GM18867 (cell line): Measurements from ENCODE around the gene UGGT1.
"Not testable (repeated sequence)": the region's sequence is repeated elsewhere in the genome, so short reads cannot be mapped to it uniquely, and the experiment has no call there.

Experiments used
- ATAC-seq: cut with Tn5 transposase; IDR thresholded peaks from one replicate; pipeline ENCODE4 v1.9.1; 2021; ENCODE audit warnings: mild to moderate bottlenecking, moderate library complexity; ENCODE audit not compliant: unreplicated experiment

The UGGT1 gene

DNA sequence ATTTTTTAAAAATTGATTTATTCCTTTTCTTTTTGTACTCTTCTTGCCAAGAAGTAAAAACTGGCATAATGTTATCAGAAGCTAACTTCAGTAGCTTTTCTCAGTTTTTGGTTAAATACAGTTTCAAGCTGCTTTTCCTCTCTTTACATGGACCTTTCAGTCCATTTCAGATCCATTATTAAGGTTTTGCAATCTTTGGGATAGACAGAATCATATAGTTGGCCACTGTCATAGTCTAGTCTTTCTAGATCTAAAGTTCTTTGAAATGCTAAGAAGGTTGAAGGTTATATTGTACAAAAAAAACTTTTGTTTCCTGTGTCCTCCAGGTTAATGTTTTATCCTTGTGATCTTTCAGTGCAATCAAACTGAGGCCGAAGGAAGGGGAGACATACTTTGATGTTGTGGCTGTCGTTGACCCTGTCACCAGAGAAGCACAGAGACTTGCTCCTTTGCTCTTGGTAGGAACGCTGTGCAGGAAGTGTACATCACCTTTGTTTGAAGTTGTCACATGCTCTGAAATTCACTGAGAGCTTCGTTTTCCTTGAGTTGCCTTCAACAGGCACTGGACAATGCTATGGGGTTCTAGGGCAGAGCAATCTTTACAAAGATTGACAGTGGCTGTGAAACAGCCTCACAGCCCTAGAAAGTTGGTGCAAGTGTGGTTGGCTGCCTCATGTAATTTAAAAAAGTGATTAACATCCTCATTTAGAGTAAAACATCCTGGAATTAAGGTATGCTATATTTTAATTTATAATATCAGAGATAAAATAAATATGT lies 79.1 kb downstream of the UGGT1 start:
- ATAC-seq, result no peak

DNA sequence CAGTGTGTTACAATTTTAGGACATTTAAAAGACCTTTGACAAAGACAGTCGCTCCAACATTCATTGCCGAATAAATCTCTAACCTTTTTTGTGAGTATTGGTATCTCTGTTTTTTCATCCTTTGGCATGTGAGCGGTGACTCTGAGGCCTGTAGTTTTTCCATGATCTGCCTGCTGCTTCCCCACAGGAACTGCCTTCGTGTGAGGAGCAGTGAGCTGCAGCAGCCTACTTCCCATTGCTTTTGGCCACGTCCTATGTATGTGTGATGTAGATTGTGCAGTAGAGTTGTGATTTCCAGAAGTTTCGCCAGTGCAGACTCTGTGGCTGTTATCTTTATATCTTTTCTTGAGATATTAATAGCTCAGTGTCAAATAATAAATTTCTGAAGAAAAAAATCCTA lies 79.8 kb downstream of the UGGT1 start:
- ATAC-seq, result no peak

DNA sequence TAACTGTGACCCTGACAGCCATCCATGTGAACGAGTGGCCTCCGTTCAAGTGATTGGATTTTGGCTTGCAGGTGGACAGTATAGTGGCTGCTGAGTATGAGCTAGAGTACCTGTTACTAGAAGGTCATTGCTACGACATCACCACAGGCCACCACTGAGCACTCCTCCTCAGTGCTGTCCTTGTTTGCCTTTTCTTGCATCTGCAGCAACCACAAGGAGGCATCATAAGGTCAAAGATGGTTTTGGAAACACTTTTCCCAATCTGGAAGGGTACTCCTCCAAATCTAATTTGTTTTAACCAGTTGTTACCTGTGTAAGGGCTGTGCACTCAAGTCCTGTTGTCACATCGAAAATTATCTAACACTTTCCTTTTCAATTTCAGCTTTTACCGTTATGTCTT lies 81.2 kb downstream of the UGGT1 start:
- no peak for ATAC-seq

DNA sequence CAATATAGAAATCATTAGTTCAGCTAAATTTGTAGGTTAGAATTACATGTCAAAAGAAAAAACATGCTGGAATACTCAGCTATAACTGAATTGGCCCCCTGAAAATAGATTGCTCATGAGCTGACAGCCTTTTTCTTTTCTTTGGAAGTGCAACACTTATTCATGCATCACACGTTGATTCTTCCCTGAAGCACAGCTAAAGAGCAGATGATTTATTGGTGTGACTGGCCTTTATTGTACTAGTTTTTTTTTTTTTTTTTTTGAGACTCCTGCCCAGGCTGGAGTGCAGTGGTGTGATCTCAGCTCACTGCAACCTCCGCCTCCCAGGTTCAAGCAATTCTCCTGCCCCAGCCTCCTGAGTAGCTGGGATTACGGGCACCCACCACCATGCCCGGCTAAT lies 83.1 kb downstream of the UGGT1 start:
- not testable (repeated sequence) for ATAC-seq

DNA sequence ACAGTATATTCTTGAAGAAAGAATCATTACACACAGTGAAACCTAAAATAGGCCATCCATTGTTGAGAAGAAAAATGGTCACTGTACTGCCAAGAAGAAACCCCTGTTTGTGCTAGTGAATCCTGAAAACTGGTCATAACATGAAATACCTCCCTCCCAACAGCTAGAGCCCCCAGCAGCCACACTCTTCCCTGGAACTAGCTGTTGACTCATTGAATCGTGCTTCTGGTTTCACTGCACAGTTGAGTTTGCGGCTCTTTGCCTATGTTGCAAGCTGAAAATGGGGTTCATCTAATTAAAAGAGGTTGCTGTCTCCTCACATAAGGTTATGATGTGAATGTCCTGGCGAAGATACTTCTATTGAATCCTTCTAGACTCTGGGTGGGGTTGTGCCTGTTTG lies 86.3 kb downstream of the UGGT1 start:
- no peak for ATAC-seq

DNA sequence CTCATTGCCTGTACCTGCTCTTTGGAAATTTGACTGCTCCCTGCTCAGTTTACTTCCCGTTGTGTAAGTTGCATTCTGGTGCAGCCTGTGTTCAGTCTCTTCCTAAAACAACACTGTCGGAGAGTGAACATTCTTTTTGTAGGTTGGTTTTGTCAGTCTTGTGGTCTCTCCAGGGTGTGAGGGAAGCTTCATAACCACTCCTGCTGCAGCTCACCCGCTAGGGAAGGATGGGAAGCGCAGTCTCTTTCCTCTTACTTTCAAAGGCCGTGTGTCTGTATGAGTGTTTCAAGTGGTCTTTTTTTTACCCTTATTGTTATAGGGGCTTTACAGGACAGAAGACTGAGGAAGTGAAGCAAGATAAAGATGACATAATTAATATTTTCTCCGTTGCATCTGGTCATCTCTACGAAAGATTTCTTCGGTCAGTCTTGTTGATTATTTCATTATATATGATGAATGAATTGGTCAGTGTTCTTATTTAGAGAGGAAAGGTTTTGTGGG lies 87.2 kb downstream of the UGGT1 start:
- ATAC-seq, result no peak

DNA sequence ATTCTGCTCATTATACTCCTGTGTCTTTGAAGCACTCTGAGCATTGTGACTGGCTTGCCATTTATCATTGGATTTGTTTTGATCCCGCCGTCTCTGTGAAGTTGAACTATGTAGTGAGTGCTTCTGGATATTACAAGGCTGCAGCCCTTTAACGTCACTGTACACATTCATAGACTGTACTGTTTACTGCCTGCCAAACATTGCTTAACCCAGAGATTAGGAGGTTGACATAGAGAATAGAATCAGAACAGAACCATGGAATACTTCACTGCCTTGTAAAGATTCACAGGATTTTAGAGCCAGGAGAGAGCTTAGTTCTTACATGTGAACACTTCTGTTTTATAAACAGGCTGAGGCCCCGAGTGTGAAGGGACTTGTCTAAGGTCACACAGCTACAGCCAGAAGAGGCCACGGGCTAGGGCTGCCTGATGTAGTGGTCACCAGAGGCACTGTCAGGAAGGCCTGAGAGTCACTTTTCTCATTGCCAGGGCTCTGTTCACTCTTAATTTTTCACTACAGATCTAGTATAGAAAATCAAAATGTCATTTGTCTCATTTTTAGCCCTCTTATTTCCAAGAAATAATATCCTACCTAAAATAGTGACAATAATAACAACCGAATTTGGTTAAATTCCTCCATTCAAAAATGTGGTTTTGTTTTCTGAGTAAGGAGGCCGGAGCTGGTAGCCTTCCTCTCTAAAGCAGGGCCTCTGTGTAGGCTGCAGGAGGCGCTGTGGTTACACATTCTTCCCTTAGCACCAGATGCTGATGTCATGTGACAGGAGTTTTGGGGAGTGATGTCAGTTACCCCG lies 87.9 kb downstream of the UGGT1 start:
- no peak for ATAC-seq

DNA sequence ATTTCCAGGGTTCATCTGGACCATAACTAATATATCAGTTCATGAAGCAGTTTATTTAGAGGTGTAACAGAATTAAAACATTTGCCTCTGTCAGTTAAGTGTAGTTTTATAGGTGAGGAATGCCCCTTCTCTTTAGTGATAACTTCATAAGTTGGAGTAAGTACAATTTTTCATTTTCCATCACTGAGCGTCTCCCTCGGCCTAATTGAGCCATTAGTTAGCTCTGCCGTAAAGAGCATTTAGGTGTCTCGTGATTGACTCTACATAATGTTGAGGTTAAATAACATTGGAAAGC lies 88.4 kb downstream of the UGGT1 start:
- ATAC-seq, result no peak

DNA sequence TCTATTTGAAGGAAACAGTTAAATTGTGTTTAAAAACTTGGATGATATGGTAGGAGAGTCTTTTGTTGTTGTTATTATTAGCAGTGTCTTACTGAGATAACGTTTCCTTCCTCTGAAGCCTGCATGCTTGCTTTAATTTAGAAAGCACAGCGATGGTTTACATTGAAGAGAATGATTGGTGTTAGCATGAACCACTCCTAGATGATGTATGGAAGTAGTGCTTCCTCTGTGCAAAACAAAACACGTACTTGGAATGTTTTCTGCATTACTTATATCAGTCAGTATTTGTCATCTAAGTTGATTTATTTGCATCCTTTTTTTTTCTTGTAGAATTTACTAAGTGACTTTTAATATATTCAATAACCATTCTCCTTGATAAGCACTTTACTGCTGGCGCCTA lies 89.0 kb downstream of the UGGT1 start:
- no peak for ATAC-seq

DNA sequence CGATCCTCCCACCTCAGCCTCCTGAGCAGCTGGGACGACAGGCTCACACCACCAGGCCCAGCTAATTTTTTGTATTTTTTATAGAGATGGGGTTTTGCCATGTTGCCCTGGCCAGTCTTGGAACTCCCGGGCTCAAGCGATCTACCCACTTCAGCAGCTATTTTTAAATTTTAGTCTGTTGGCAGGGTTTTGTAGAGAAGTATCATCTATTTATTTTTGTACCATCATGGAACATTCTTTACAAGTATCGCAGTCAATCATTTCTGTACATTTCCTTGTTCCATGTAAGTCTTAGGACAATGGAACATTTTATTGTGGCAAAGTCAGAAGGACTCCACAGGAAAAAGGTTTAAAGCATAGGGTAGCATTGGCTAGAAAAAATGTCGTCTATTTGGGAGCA lies 94.6 kb downstream of the UGGT1 start:
- no peak for ATAC-seq

DNA sequence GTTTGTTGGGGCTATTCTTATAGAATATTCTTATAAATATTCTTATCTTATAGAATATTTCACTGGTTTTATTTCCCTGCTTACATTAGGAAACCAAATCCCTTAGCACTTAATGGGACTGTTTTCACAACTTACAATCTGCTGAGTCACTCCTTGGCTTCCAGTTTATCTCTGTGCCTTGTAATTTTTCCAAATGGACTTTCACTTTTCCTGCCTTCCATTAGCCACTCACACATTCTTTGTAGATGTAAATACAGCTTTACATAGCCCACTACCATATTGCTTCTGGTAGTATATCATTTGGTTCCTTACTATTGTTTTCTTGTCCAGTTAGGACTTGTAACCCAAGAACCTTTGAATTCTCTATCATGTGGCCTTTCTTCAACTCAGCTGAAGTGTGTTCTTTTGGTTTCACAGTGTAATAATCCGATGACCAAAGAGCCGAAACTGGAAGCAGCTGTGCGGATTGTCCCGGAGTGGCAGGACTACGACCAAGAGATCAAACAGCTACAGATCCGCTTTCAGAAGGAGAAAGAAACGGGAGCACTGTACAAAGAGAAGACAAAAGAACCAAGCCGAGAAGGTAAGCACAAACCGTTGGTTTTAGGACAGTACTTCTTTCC lies 96.1 kb downstream of the UGGT1 start:
- ATAC-seq, result no peak

DNA sequence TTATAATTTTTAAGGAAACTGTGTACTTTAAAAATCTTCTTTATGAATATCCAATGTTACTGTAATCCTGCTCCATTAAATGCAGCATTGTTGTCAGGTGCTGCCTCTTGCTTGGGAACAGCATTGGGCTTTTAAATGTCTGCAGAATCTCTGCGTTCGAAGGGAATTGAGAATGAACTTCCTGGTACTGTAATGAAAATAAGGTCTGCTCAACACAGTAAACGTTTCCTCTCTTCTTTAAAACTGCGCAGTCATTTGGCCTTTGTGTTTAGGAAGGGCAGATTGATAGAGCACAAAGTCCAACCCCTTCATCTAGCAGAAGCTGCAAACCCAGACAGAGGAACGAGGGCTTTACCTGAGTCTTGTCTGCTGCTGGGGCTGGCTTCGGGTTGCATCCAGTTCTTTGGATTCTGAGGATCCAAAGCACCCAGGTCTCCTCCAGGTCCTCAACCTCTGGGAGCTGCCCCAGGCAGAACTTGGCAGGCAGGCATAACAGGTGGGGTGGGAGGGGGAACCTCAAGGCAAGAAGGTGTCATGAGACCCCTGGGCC lies 104.5 kb downstream of the UGGT1 start:
- no peak for ATAC-seq

DNA sequence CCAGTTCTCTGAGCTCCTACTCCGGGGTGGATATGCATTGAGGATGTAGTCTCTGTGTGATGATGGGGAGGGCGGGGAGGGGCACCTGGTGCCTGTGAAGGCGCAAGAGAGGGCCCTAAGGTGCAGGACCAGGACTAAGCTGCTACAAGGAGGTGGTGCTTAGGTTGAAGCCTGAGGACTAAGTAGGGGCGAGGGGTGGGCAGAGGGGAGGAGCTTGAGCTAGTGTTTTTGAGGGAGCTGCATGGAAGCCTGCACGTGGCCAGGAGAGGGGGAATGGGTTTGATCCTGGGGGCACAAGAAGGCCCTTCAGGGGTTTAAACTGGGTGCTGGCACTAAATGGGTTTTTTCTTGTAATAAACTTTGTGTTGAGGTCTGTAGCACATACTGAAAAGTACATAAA lies 105.0 kb downstream of the UGGT1 start:
- ATAC-seq, result no peak

DNA sequence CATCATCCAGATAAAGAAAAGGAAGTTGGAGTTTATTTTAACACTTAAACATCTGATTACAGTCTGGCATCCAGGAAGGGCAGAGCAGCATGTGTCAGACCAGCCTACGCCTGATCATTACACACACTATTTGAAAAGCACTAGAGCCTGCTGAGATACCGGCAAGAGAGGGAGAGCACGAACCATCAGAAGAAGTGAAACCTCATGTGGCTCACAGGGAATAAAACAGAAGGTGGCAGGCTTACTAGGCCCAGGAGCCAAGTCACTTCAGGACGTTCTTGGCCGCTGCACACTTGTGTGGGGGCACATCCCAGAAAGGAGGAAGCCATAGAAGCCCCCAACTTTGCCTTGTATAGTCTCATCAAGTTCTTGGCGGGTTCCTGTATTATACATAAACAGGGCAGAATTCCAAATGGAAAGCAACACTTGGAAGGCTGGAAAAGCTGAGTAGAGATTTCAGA lies 105.5 kb downstream of the UGGT1 start:
- no peak for ATAC-seq

DNA sequence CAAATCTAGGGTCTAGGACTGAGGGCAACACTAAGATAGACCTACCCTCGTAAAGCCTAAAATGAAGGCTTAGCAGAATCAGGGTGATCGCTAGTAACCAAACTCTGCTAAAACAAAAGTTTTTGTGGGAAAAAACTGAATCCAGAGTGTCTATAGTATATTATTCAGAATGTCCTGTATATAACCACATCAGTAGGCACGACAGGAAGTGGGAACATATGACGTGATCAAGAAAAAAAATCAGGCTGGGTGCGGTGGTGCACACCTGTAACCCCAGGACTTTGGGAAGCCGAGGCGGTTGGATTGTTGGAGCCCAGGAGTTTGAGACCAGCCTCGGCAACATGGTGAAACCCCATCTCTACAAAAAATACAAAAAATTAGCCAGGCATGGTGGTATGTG lies 106.1 kb downstream of the UGGT1 start:
- no peak for ATAC-seq

DNA sequence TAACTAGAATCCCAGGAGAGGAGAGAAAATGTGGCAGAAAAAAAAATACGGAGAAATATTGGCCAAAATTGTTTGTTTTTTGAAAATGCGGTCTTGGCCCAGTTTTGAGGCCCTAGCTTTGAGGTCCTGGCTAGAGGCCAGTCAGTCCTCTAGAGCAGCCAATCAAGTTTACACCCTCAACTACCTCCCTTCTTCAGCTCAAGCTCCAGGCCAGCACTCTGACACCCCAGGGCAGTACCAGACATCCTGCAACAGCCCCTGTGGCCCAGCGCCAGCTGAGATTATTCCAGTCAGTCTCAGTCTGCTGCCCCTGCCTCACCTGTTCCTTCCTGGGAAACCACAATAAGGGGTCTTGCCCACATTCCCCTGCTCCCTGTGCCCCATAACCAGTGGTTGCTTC lies 107.7 kb downstream of the UGGT1 start:
- ATAC-seq, result no peak

DNA sequence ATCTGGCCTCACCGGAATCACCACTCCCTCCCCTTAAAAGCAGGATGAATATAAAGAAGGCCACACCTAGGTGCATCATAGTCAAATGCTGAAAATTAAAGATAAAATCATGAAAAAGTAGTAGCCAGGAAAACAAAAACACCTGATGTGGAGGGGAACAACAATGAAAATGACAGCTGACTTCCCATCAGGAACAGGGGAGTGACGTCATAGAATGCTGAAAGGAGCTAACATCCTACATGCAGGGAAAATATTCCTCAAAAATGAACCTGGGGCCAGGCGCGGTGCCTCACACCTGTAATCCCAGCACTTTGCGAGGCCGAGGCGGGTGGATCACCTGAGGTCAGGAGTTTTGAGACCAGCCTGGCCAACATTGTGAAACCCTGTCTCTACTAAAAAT lies 108.1 kb downstream of the UGGT1 start:
- no peak for ATAC-seq

DNA sequence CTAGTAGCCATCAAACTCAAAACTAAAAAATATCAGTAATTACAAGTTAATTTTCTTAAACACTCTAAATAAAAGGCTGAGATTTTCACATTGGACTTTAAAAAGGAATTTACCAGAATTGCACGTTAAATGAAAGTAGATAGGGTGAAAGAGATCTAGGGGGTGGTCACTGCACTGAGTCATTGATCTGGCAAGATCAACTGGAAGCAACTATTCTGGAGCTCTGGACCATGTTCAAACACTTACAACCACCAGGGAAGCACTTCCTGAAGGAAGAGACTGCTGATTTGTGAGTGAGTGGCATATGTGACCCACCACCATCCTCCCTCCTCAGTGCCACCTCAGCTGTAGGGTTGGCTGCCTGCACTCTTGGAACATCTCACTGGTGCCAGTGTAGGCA lies 111.8 kb downstream of the UGGT1 start:
- ATAC-seq, result no peak

DNA sequence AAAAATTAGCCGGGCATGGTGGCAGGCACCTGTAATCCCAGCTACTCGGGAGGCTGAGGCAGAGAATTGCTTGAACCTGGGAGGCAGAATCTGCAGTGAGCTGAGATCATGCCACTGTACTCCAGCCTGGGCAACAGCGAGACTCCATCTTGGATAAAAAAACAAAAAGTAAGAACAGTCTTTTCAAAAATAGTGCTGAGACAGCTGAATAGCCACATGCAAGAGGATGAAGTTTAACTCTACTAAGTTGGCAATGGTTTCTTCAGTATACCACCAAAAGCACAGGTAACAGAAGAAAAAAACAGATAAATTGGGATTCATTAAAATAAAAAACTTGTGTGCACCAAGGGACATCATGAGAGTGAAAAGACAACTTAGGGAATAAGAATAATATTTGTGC lies 115.2 kb downstream of the UGGT1 start:
- no peak for ATAC-seq

DNA sequence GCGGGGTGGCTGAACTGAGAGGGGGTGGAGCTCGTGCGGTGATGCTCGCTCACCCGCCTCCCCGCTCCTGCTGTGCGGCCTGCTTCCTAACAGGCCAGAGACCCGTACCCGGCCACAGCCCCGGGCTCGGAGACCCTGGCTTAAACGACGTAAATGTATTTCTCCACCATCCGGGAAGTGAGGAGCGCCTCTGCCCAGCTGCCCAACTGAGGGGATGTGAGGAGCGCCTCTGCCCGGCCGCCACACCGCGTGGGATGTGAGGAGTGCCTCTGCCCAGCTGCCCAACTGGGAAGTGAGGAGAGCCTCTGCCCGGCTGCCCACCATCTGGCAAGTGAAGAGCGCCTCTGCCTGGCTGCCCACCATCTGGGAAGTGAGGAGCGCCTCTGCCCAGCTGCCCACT lies 117.0 kb downstream of the UGGT1 start:
- ATAC-seq, result no peak

DNA sequence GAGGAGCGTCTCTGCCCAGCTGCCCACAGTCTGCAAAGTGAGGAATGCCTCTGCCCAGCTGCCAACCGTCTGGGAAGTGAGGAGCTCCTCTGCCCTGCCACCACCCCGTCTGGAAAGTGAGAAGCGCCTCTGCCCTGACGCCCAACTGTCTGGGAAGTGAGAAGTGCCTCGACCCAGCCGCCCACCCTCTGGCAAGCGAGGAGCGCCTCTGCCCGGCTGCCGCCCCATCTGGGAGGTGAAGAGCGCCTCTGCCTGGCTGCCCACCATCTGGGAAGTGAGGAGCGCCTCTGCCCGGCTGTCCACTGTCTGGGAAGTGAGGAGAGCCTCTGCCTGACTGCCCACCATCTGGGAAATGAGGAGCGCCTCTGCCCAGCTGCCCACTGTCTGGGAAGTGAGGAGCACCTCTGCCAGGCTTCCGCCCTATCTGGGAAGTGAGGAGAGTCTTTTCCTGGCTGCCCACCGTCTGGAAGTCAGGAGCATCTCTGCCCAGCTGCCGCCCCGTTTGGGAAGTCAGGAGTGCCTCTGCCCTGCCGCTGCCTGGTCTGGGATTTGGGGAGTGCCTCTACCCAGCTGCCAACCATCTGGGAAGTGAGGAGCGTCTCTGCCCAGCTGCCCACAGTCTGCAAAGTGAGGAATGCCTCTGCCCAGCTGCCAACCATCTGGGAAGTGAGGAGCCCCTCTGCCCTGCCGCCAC lies 117.8 kb downstream of the UGGT1 start:
- not testable (repeated sequence) for ATAC-seq
